NCI-H446 (cell line): ENCODE results near the gene GFOD2.
"Not testable (repeated sequence)": the region's sequence is repeated elsewhere in the genome, so short reads cannot be mapped to it uniquely, and the experiment has no call there.

Experiments used
- DNase-seq, 2 experiments: peaks; one replicate each; lab custom pipeline; 2025; lab: John Stamatoyannopoulos, UW

The GFOD2 gene

DNA sequence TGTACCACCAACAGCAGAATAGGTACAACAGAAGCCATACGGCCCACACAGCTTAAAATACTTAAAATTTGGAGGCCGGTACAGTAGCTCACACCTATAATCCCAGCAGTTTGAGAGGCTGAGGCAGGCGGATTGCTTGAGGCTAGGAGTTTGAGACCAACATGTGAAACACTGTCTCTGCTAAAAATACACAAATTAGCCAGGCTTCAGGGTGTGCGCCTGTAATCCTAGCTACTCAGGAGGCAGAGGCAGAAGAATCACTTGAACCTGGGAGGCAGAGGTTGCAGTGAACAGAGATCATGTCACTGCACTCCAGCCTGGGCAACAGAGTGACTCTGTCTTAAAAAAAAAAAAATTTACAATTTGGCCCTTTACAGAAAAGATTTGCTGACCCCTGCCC, 17.0 kb downstream of the GFOD2 start:
- DNase-seq, result no peak

DNA sequence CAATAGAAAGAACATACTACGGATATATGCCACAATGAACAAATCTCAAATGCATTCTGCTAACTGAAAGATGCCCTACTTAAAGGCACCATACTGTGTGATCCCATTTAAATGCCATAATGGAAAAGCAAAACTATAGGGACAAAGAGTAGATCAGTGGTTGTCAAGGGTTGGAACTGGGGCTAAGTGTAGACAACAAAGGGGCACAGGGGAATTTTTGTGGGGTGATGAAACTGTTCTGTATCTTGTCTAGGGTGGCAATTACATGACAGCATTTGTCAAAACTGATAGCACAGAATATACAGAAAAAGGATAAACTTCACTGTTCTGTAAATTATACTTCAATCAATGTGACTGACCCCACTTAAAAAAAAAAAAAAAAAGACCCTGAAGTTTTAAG, 17.7 kb downstream of the GFOD2 start:
- no peak for DNase-seq

DNA sequence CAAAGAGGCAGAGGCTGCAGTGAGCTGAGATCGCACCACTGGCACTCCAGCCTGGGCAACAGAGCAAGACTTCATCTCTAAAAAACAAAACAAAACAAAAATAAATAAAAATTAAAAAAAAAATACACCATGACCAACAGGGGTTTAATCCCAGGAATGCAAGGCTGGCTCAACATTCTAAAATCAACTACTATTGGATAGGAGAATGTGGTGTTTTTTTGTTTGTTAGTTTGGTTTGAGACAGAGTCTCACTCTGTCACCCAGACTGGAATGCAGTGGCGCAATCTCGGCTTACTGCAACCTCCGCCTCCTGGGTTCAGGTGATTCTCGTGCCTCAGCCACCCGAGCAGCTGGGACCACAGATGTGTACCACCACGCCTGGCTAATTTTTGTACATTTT, 19.9 kb downstream of the GFOD2 start:
- no peak for DNase-seq

GRCh38 chr16:67697422-67698185, 21.5 kb downstream of the GFOD2 start:
- DNase-seq, result no peak

GRCh38 chr16:67694611-67695010, 24.5 kb downstream of the GFOD2 start:
- DNase-seq, result no peak

DNA sequence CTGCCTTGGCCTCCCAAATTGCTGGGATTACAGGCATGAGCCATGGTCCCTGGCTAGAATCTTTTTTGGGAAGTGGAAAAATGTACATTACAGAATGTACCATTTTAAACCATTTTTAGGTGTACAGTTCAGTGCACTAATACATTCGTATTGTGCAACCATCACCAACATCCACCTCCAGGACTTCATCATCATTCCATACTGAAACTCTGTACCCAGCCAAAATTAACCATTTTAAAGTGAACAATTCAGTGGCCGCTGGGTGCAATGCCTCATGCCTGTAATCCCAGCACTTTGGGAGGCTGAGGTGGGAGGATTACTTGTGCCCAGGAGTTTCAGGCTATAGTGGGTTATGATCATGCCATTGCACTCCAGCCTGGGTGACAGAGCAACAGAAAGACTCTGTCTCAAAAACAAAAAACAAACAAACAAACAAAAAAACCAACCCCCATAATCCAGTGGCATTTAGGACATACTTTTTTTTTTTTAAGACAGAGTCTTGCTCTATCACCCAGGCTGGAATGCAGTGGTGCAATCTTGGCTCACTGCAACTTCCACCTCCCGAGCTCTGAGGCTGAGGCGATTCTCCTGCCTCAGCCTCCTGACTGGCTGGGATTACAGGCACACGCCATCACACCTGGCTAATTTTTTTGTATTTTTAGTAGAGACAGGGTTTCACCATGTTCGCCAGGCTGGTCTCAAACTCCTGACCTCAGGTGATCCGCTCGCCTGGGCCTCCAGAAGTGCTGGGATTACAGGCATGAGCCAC, 25.4 kb downstream of the GFOD2 start:
- not testable (repeated sequence) for DNase-seq

DNA sequence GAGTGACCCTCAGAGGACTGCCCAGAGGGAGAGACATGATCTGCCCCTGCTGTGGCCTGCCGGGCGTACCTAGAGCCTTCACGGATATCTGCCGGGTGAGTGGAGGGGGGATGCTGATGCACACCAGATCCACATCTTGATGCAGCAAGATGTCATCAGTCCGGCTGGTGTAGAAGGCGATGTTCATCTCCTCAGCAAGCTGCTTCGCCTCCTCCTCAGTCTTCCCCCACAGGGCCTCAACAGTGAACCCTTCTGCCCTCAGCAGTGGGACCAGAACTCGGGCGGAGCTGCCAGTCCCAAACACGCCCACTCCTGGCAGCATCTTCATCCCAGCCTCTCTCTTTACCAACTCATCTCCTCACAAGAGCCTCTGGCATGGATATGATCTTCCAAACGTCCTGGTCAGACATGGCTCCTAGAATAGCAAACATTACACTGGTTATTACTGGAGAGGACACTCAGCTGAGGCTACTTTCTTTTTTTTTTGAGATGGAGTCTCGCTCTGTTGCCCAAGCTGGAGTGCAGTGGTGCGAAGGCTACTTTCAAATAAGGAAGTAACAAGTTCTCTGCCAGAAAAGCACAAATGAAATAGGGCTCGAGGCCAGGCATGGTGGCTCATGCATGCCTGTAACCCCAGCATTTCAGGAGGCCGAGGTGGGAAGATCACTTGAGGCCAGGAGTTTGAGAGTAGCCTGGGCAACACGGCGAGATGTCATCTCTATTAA, 33.6 kb downstream of the GFOD2 start:
- no peak for DNase-seq

GRCh38 chr16:67683767-67684166, 35.3 kb downstream of the GFOD2 start:
- DNase-seq, result no peak

DNA sequence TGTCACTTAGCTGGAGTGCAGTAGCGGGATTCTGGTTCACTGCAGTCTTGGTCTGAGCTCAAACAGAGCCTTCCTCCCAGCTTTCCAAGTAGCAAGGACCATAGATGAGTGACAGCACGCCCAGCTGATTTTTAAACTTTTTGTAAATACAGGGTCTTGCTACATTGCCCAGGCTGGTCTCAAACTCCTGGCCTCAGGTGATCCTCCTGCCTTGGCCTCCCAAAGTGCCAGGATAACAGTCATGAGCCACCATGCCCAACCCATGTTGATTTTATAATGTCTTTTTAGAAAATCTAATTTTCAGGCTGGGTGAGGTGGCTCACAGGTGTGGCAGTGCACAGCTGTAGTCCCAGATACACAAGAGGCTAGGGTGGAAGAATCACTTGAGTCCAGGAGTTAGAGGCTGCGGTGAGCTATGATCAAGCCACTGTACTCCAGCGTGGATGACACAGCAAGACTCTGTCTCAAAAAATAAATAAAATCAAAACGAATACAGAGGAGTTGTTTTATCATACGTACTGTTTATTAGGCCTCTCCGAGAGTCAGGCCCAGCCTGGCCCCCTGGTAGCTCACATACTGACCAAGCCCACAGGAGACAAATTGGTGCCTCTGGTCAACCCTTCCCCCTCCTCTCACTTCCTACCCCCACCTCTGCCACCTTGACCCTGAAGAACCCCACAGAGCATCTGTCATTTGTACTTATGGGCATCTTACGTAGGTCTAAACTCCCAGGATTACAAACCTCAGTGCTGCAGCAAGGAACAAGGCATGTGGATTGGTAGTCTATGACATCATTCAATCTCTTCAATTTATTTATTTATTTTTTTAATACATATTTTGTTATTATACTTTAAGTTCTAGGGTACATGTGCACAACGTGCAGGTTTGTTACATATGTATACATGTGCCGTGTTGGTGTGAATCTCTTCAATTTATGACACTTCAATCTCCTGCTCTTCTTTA, 38.9 kb downstream of the GFOD2 start:
- no peak for DNase-seq

- DNase-seq, result no peak
Measured at GRCh38 chr16:67678354-67679023, 40.6 kb downstream of the GFOD2 start.

GRCh38 chr16:67677712-67678111, 41.4 kb downstream of the GFOD2 start:
- no peak for DNase-seq

- no peak for DNase-seq
Measured at GRCh38 chr16:67676939-67677338, 42.2 kb downstream of the GFOD2 start.

DNA sequence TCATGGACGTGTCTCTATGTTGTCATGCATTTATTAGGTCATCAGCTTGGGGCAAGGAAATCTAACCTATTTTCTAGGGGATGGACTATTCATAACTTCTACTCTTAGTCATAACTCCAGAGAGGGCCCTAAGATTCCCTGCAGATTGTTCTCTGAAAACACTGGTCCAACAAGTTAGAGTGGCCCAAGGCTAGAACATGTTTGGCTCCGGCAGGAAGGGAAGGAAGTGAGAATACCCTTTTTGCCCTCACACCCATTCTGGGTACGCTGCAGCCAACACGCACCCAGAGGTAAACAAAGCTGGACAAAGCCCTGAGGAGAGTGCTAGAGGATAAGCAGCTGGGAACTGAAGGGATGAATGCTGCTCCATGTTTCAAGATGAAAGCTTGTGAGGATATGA, 42.6 kb downstream of the GFOD2 start:
- DNase-seq, result no peak

- no peak for DNase-seq
Measured at GRCh38 chr16:67675999-67676398, 43.1 kb downstream of the GFOD2 start.

DNA sequence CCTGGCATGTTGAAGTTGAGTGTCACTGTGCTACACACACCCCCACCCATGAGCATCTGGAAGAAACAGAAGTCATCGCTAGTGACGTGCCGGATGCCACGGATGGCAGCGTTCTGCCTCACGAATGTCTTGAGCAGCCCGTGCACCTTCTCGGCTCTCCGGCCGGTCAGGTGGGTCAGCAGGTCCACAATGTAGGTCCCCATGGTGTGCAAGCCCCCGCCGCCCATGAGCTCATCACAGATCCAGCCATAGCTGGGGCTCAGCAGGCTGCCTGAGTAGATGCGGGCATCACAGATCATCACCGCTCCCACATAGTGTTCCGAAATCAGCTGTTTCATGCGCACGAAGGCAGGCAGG, 43.6 kb downstream of the GFOD2 start:
- no peak for DNase-seq

GRCh38 chr16:67674851-67675578, 44.1 kb downstream of the GFOD2 start:
- no peak for DNase-seq

DNA sequence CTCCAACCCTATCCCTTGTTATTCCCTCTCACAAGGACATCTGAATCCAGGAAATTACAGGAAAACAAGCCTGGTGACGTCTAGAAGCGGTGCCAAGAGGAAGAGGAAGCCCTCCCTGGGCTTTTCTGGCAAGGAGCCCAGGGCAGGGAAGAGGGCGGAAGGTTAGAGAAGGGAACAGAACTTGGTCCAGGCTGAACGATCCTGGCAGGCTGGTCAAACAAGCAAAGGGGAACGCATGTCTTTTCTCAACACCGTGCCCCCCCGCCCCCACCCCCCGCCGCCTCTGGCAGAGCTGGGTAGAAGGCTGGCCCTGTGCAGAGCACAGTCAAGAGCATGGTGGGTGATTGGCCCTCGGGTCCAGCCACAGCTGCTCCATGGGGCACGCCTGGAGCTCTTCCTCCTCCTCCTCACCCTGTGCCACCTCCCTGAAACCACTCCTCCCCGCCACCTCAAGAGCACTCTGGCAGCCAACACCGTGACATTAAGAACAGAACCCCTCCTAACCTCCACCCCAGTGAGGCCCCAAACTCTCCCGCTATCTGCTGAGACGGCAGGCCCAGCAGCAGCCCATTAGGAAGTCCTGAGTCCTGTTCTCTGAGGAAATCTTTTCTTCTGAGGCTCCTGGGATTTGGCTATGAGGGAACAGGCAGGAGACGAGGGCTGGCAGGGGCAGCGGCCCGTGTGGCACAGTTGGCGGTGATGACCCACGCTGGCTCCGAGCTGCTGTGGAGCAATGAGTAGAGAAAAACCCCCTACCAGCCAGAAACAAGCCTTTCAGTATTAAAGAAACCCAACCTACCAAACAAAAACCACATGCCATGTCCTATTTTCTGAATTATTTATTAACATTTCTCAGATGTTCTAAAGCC, 45.2 kb downstream of the GFOD2 start:
- DNase-seq, result peak in 1 of 2 experiments; percentile 27

DNA sequence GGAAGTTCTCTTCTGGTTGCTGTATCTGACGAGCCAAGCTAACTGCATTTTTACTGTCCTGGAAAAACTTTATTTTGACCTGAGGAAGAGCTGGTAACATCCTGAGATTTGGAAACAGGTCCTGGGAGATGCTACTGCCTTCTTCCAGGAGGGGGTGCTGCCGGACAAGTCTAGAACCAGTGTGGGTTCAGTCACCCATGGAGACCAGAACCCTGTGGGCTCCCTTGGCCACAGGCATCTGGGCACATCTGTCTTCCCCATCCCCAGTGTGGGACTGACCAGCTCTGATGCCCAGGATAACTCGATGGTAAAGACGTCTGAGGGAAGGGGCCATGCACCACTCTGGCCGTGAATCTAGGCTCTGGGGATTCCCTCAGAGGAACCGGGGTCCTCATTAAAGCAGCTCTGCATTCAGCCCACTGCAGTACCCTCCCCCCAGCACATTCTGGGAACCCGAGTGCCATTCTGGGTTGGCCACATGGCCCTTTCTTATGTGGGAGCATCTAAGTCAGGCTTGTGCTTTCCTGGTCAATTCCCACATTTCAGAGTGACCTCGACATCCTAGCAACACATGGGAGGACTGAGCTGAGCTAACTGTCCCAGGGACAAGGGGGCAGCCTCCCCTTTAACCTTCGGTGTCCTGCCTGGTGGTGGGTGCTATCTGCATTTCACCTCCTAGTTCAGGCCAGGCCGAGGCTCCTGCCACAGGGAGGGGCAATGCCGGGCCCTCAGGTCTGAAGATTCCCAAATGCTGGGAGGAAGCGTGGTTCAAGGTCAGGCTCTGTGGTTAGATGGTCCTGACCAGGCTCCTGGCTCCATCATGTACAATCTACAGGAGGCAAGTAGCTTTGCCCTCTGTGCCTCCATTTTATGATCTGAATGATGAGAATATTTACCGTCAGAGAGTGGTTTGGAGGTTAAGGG, 46.1 kb downstream of the GFOD2 start:
- DNase-seq, result peak; percentile 10 to 48
